ENCODE data around the gene DPP9. TPM values are rescaled to one million over a fixed set of nuclear protein-coding genes. Genes with fewer than 3 reads are reported as not detected.

The DPP9 gene
- total RNA-seq, 1 donor from 2014 or later, result 53.8 TPM

DNA sequence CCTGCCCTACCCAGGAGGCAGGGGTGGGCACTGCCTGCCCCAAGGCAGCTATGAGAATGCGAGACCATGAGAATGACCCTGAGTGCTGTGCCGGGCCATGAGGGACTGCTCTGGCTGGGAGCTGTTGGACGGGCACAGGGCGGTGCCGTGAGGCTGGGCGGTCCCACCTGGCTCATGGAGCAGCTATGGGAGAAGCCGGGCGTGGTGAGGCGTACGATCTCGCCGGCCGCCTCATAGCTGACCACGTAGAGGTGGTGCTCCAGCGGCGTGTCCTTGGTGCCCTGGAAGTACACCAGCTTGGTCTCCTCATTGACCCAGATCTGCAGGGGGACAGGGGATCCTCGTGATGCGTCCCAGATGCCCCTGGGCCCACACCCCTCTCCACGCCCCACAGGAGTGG, 34.2 kb downstream of the DPP9 start:
- no peaks in the 10 kb centered on the region for H3K27me3 ChIP-seq
- DNase-seq (ENCODE audit: extremely low spot score in 2 of 2), result no peak
- H3K27ac ChIP-seq, result no peak overlapping the region
- intact Hi-C loops (cut with DNase I), result no loop called here
- H3K9me3 ChIP-seq, result no peaks in the 10 kb centered on the region
- H3K4me3 ChIP-seq, result no peak overlapping the region
- no peak for TF ChIP-seq CTCF (IDR thresholded peaks at IDR 0.05)
- TF ChIP-seq POLR2A (IDR thresholded peaks at IDR 0.05), result no peak
- no peak for TF ChIP-seq POLR2AphosphoS5 (IDR thresholded peaks at IDR 0.05; ENCODE audit: insufficient read depth in 1 of 2, low read depth in 1 of 2)
- peaks cover under 1 to 87% of the 10 kb centered on the region in 2 donors for H3K36me3 ChIP-seq
- H3K4me1 ChIP-seq, result peaks cover 8% of the 10 kb centered on the region

GRCh38 chr19:4688587-4688986, 35.1 kb downstream of the DPP9 start:
- H3K27me3 ChIP-seq, result no peaks in the 10 kb centered on the region
- H3K4me3 ChIP-seq, result no peak overlapping the region
- no peak overlapping the region for H3K27ac ChIP-seq
- intact Hi-C loops (cut with DNase I), result no loop called here
- no peak for DNase-seq (ENCODE audit: extremely low spot score in 2 of 2)
- H3K9me3 ChIP-seq, result no peaks in the 10 kb centered on the region
- TF ChIP-seq POLR2AphosphoS5 (IDR thresholded peaks at IDR 0.05; ENCODE audit: insufficient read depth in 1 of 2, low read depth in 1 of 2), result no peak
- no peak for TF ChIP-seq POLR2A (IDR thresholded peaks at IDR 0.05)
- no peak for TF ChIP-seq CTCF (IDR thresholded peaks at IDR 0.05)
- peaks cover 0 to 87% of the 10 kb centered on the region in 2 donors for H3K36me3 ChIP-seq
- H3K4me1 ChIP-seq, result peaks cover 2% of the 10 kb centered on the region

GRCh38 chr19:4687396-4687795, 36.2 kb downstream of the DPP9 start:
- intact Hi-C loops (cut with DNase I), result no loop called here
- DNase-seq (ENCODE audit: extremely low spot score in 2 of 2), result no peak
- TF ChIP-seq POLR2A (IDR thresholded peaks at IDR 0.05), result no peak
- no peak for TF ChIP-seq CTCF (IDR thresholded peaks at IDR 0.05)
- no peak for TF ChIP-seq POLR2AphosphoS5 (IDR thresholded peaks at IDR 0.05; ENCODE audit: insufficient read depth in 1 of 2, low read depth in 1 of 2)
- no peaks in the 10 kb centered on the region for H3K27me3 ChIP-seq
- H3K4me3 ChIP-seq, result no peak overlapping the region
- peaks cover 0 to 86% of the 10 kb centered on the region in 2 donors for H3K36me3 ChIP-seq
- no peaks in the 10 kb centered on the region for H3K4me1 ChIP-seq
- no peaks in the 10 kb centered on the region for H3K9me3 ChIP-seq
- H3K27ac ChIP-seq, result no peak overlapping the region

GRCh38 chr19:4686700-4687099, 36.9 kb downstream of the DPP9 start:
- peaks cover 0 to 83% of the 10 kb centered on the region in 2 donors for H3K36me3 ChIP-seq
- intact Hi-C loops (cut with DNase I), result no loop called here
- no peaks in the 10 kb centered on the region for H3K9me3 ChIP-seq
- no peaks in the 10 kb centered on the region for H3K4me1 ChIP-seq
- DNase-seq (ENCODE audit: extremely low spot score in 2 of 2), result no peak
- H3K4me3 ChIP-seq, result no peak overlapping the region
- TF ChIP-seq CTCF (IDR thresholded peaks at IDR 0.05) (no peak), POLR2A (IDR thresholded peaks at IDR 0.05) (no peak), POLR2AphosphoS5 (IDR thresholded peaks at IDR 0.05; ENCODE audit: insufficient read depth in 1 of 2, low read depth in 1 of 2) (no peak)
- H3K27me3 ChIP-seq, result no peaks in the 10 kb centered on the region
- H3K27ac ChIP-seq, result no peak overlapping the region

- Histone ChIP-seq H3K27ac (no peak overlapping the region), H3K4me1 (no peaks in the 10 kb centered on the region), H3K4me3 (no peak overlapping the region), H3K36me3 (peaks cover 0 to 83% of the 10 kb centered on the region in 2 donors), H3K27me3 (no peaks in the 10 kb centered on the region), H3K9me3 (no peaks in the 10 kb centered on the region)
- intact Hi-C loops (cut with DNase I), result no loop called here
- TF ChIP-seq POLR2AphosphoS5 (IDR thresholded peaks at IDR 0.05; ENCODE audit: insufficient read depth in 1 of 2, low read depth in 1 of 2), result no peak
- TF ChIP-seq CTCF (IDR thresholded peaks at IDR 0.05), result no peak
- no peak for TF ChIP-seq POLR2A (IDR thresholded peaks at IDR 0.05)
- DNase-seq (ENCODE audit: extremely low spot score in 2 of 2), result no peak
Observed at GRCh38 chr19:4684312-4685095, 39.1 kb downstream of the DPP9 start.
